ENCODE data around the gene CGB5.
"Not testable (repeated sequence)": the region's sequence is repeated elsewhere in the genome, so short reads cannot be mapped to it uniquely, and the experiment has no call there.

The CGB5 gene

GRCh38 chr19:49043548-49043947 lies at the start of gene CGB5:
CGB5 (plus strand) TSS chr19:49043848; CDS start chr19:49044210, 362 bp downstream.
- not testable (repeated sequence) for DNase-seq

DNA sequence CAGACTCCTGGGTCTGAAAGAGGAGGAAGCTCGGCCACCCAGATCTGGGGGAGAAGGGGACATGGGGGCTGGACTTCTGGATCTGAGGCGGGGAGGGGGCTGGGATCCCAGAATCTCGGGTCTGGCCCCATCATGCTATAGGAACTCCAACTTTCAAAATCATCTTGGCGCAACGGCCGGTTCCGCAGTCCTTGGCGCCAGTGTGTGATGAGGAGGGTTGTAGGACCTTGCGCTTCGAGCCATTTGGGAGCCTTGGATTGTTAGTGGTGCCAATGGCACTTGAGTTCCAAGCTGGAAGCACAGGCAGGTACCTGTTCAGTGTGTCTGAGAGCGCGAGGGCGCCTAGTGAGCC lies 49.6 kb upstream of the CGB5 start:
- no peak for DNase-seq

GRCh38 chr19:48997972-48998371 lies 45.7 kb upstream of the CGB5 start:
- DNase-seq = peak; percentile 53

DNA sequence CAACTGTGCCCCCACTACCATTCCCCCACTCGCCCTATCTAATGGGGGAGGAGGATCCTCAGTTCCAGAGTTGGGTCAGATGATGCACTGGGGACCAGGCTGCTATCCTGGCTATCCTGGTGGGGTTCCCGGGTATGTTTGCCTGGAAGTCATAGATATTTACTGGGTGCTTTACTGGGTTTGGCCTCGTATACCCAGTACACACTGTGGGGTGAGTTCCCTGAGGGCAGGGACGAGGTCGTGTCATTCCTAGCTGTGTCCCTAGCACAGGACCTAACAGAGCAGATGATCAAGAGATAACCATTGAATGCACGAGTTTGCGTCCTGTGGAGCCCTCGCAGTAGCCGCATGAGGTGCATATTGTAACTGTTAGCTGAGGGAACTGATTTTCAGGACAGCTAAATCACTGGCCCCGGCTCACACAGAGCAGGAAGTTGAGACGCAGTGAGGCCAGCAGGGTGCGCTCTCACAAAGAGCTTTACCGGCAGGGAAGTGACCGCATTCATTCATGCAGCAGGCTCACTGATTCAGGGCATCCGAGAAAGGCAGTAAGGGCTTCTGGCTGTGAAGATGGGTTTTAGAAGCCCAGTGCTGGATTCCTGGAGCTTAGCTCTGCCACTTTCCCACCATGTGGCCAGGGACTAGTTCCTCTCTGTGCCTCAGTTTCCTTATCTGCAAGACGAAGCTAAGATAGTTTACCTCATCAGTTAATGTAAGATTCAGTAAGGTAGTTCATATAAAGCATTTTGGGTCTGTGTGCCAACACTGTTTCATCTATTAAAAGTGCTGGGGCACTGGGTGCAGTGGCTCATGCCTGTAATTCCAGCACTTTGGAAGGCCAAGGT lies 43.9 kb upstream of the CGB5 start:
- peak; percentile 74 for DNase-seq

DNA sequence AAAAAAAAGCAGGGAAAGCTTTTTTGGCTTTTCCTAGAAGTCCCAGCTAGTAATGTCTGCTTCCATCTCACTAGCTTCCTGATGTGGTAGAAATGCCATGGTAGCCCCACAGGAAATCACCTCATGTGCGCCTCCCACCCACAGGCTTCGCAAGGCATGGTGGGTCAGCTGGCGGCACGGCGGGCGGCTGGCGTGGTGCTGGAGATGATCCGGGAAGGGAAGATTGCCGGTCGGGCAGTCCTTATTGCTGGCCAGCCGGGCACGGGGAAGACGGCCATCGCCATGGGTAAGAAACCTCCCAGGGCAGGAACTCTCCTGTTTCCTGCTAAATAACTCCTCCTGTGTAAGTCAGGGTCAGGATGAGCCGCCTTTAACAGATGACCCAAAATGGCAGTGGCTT lies 39.5 kb upstream of the CGB5 start:
- DNase-seq = no peak

DNA sequence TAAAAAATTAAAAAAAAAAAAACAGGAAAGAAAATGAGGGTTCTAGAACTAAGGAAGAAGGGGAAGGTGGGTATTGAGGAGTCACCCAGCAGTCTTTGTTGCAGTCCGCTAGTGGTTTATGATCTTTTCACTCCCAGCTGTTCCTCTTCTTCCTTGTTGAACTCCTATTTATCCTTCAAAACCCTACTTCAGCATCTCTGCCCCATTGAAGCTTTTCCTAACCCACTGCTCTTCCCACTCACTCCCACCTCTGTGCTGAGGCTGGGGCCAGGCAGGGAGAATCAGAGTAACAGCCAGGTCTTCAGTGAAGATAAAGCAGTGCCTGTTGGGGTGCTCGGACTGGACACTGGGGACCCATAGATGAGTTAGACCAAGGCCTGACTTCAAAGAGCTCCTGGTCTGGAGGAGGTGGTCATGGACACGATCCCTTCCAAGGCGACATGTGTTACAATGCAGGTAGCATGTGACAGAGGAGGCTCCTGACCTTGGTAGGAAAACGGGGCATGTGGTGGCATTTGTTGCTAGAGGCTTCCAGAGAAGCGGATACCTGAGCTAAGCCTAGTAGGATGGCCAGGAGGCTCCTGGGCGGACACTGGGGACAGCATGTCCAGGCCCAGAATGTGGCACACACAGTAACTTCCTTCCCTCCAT lies 38.6 kb upstream of the CGB5 start:
- no peak for DNase-seq

DNA sequence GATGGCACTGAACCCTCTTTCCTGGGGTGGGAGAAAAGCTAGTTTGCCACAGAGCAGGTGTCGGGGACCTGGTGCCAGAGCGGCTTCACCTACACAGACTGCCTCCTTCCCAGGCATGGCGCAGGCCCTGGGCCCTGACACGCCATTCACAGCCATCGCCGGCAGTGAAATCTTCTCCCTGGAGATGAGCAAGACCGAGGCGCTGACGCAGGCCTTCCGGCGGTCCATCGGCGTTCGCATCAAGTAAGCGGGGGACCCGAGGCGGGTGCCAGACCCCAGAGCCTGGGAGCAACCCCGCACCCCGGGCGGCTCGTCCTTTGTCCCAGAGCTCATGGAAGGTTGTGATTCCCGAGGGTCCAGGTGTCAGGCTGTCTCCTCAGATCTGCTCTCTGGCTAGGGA lies 36.7 kb upstream of the CGB5 start:
- DNase-seq = no peak

- no peak for DNase-seq
Observed at GRCh38 chr19:49009828-49010227, 33.8 kb upstream of the CGB5 start.

DNA sequence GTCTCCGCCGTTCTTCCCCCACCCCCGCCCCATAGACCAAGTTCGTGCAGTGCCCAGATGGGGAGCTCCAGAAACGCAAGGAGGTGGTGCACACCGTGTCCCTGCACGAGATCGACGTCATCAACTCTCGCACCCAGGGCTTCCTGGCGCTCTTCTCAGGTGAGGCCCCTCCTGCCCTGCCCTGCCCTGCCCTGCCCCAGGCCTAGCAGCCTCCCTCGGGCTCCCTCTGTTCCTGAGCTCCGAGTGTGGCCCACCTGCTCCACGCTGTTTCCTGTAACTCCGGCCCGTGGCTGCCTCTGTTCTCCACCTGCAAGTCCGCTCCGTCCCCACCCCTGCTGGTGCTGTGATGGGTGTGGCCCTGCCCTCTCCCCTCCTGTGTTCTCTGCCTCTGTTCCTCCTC lies 33.2 kb upstream of the CGB5 start:
- DNase-seq = no peak

GRCh38 chr19:49011194-49011593 lies 32.5 kb upstream of the CGB5 start:
- DNase-seq = no peak

DNA sequence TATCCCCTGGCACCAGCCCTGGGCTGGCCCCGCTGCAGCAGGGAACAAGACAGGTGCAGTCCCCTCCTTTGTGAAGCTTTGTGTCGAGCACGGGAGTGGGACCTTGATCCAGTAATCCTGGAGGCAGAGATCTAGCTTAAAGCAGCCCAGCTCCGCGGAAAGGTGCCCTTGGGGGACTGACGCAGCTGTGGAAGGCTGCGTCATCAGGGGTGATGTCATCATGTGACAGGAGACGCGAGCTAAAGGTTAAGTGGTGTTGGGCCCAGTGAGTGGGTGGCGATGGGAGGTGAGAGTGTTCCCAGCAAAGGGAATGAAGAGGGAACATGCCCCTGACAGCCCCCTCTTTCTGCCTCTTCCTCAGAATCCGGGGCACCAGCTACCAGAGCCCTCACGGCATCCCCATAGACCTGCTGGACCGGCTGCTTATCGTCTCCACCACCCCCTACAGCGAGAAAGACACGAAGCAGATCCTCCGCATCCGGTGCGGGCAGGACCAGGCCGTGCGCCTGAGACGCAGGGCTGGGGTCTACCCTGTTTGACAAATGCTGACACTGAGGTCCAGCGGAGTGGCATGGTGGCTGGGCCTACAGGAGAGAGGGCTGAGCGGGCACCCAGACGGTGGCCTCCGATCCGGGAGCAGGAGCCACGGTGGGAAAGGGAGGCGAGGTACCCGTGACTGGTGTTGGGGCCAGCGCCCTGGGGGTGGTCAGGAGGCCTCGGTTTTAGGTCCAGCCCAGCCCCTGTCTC lies 29.4 kb upstream of the CGB5 start:
- no peak for DNase-seq

DNA sequence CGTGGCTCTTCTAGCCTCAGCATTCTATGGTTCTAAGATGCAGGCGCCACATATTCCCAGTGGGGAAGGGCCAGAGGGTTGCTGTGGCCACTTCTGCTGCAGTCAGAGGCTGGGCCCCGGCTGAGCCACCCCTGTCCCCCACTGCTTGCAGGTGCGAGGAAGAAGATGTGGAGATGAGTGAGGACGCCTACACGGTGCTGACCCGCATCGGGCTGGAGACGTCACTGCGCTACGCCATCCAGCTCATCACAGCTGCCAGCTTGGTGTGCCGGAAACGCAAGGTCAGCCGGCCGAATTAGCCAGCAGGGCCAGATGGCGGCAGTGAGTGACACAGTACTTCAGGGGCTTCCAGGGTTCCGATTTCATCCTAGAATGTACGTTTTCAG lies 28.8 kb upstream of the CGB5 start:
- no peak for DNase-seq

GRCh38 chr19:49016067-49016839 lies 27.4 kb upstream of the CGB5 start:
- DNase-seq = no peak

GRCh38 chr19:49017041-49017665 lies 26.5 kb upstream of the CGB5 start, which contains the start of gene LHB:
LHB (minus strand) TSS chr19:49017091; CDS start chr19:49017081, 10 bp downstream.
- no peak for DNase-seq

DNA sequence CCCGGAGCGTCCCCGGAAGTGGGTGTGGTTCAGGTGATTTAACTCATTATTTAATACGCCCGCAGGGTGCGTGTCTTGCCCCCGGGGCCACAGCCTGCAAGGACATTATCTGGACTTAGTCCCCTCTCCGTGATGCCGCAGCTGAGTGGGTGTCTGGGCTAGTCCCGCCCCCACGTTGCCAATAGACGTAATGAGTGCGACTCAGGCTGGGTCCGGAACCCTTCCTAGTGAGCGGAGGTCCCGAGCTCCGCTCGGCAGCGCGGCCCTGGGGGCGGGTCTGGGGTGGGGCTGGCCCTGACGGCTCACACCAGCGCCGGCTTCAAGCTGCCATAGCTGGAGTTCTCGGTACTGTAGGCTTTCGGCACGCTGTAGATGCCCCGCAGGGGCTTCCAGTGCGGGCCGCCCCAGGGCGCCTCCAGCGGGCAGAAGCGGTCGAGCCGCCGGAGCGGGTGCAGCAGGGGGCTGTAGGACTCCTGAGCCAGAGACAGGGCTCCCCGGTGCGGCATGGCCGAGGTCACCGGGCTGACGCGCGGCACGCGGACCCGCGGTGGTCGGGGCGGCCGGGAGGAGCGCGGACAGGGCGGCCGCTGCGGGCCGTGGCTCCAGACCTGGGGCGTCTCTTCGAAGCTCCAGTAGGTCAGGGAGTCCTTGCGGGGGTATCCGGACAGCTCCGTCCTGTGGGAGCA lies 25.8 kb upstream of the CGB5 start:
- peak; percentile 69 for DNase-seq

DNA sequence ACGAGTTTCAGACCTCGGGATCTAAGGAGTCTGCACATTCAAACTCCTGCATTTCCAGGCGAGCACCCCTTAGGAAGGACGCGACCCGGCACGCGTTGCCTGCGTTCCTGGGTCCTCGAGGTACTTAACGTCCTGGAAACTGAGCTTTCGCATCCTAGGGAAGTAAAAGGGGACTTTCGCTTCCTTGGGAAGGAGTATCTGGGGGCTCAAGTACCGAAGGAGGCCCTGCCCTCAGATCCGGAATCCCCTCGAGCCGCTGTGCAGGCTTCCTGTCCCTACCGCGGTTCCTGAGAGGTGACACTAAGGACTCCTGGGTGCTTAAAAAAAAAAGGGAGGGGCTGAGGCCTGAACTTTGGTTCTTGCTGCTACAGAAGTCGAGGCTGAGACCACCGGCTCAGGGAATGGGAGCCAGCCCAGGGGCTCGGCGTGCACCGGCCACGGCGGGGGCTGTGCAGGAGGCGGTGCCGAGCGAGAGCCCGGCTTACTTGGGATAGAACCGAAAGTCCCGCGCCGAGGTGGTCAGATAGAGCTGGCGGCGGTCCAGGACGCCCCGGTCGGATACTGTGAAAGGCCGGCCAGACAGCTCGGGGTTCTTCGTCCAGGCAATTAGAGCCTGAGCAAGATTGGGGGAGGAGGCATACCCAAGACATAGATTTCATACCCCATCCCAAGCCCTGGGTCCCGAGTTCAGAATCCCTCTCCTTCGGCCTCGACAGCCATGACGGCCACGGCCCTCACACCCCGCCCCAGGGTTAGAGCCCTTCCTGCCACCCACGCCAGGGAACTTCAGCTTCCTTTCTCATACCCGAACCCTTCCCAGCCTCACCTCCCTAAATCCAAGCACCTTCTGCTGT lies 25.0 kb upstream of the CGB5 start:
- DNase-seq = not testable (repeated sequence)

- DNase-seq = peak; percentile 69
Observed at GRCh38 chr19:49019242-49019932, 24.3 kb upstream of the CGB5 start.

- no peak for DNase-seq
Observed at GRCh38 chr19:49020342-49020741, 23.3 kb upstream of the CGB5 start.

DNA sequence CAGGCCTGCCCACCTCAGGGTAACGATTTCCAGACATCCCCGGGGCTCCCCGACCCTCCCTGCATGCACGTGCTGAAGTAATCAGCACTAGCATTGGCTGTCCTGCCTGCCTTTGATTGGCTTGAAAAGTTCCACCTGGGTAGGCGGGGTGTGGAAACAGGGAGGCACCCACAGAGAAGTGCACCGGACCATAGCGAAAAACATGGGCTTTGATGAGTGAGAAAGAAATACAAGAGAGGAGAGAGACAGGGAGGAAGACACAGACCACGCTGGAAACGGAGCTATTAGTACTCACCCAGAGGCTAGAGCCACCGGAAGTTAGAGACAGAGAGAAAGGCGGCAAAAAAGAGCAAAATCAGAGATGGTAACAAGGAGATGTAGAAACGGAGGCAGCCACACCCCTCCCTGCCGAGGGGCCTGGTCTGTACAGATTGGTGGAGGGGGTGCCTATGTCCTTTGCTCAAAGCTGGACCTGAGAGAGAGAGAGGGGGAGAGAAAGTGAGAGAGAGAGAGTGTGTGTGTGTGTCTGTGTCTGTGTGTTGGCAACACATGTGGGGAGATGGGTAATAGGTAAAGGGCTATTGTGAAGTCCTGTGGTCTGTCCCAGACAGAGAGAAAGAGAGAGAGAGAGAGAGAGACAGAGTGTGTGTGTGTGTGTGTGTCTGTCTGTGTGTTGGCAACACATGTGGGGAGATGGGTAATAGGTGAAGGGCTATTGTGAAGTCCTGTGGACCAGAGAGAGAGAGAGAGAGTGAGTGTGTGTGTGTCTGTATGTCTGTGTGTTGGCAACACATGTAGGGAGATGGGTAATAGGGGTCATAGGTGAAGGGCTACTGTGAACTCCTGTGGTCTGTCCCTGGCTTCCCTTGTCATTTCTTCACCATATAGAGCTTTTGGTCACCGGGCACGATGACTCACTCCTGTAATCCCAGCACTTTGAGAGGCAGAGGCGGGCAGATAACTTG lies 22.4 kb upstream of the CGB5 start:
- no peak for DNase-seq
